Stimulated activated CD4-positive, alpha-beta T cell treated with anti-CD3 and anti-CD28 coated beads, Interleukin-15, amount 100 ng/mL, for 48 hours (primary cell): ENCODE measurements around the gene ATN1.
A peak's percentile ranks its signal among the peaks of the same experiment; 100 is the strongest.
"Not testable (repeated sequence)": the region's sequence is repeated elsewhere in the genome, so short reads cannot be mapped to it uniquely, and the experiment has no call there.

Experiments
- DNase-seq, 2 donors: peaks; one replicate each; pipeline ENCODE4 v3.0.0-alpha.2; 2020; ENCODE audit warnings: low read depth in 2 of 2

ATN1 gene, protein sequence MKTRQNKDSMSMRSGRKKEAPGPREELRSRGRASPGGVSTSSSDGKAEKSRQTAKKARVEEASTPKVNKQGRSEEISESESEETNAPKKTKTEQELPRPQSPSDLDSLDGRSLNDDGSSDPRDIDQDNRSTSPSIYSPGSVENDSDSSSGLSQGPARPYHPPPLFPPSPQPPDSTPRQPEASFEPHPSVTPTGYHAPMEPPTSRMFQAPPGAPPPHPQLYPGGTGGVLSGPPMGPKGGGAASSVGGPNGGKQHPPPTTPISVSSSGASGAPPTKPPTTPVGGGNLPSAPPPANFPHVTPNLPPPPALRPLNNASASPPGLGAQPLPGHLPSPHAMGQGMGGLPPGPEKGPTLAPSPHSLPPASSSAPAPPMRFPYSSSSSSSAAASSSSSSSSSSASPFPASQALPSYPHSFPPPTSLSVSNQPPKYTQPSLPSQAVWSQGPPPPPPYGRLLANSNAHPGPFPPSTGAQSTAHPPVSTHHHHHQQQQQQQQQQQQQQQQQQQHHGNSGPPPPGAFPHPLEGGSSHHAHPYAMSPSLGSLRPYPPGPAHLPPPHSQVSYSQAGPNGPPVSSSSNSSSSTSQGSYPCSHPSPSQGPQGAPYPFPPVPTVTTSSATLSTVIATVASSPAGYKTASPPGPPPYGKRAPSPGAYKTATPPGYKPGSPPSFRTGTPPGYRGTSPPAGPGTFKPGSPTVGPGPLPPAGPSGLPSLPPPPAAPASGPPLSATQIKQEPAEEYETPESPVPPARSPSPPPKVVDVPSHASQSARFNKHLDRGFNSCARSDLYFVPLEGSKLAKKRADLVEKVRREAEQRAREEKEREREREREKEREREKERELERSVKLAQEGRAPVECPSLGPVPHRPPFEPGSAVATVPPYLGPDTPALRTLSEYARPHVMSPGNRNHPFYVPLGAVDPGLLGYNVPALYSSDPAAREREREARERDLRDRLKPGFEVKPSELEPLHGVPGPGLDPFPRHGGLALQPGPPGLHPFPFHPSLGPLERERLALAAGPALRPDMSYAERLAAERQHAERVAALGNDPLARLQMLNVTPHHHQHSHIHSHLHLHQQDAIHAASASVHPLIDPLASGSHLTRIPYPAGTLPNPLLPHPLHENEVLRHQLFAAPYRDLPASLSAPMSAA (N-terminal part only)

DNA sequence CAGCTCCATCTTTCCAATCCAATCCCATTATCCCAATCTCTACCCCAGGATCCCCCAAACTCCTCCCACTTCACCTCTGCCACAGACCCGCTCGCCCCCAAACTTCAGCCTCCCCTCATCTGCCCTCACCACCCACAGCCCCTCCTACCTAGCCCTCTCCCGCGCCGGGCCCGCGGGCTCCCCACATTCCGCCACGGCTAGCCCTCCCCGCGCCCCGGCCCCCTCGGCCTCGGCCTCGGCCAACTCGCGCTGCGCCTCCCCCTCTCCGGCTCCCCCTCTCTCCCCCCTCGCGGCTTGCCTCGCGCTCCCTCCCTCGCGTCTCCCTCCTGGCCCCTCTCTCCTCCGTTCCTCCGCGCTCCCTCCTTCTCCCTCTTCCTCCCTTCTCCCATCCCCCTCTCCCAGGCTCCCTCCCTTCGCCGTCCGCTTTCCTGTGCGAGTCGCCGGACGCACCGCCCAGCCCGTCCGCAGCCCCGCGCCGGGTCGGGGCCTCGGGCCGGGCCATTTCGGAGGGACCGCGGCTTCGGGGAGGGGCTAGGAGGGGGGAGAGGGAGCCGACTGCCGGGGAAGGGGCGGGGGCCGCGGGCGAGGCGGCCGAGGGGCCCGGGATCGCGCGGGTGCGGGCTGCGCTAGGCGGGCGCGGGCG lies at the start of gene ATN1:
Gene ATN1 (plus strand): TSS at position 581 of the 643 bp plus-strand sequence. CDS start 6,043 bp downstream, outside the sequence.
- no peak for DNase-seq

DNA sequence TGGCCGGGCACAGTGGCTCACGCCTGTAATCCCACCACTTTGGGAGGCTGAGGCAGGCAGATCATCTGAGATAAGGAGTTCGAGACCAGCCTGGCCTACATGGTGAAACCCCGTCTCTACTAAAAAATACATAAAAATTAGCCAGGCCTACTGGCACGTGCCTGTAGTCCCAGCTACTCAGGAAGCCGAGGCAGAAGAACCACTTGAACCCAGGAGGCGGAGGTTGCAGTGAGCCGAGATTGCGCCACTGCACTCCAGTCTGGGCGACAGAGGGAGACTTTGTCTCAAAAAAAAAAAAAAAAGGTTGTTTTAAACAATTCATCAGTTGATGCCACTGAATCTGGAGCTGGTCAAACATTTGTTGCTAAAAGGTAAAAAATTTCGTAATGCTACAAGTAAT lies 47.9 kb upstream of the ATN1 start:
- not testable (repeated sequence) for DNase-seq

DNA sequence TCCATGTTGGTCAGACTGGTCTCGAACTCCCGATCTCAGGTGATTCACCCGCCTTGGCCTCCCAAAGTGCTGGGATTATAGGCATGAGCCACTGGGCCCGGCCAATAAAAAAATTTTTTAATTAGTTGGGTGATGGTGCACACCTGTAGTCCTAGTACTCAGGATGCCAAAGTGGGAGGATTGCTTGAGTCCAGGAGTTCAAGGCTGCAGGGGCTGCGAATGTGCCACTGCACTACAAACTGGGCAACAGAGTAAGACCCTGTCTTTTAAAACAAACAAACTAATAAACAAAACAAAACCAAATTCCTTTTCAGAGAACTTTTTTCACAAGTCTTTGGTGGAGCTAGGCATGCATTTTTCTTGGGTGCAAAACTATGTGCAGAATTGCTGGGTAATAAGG lies 44.5 kb upstream of the ATN1 start:
- DNase-seq, result no peak

DNA sequence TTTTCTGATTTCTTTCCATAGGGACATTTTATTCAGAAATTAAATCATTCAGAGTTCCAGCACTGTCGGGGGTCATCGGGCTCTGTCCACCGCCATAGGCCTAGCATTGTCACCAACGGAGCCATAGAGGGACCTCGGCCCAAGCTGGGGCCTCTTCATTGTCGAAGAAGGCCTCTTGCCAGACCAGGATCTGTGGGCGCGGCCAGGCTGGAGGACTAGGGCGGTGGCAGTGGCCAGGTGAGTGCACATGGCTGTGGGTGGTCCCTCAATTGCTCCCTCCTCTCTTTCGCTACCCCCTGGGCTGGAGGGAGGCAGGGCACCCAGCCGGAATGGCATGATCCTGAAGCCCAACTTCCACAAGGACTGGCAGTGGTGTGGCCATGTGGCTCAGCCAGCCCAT lies 44.1 kb upstream of the ATN1 start:
- no peak for DNase-seq

DNA sequence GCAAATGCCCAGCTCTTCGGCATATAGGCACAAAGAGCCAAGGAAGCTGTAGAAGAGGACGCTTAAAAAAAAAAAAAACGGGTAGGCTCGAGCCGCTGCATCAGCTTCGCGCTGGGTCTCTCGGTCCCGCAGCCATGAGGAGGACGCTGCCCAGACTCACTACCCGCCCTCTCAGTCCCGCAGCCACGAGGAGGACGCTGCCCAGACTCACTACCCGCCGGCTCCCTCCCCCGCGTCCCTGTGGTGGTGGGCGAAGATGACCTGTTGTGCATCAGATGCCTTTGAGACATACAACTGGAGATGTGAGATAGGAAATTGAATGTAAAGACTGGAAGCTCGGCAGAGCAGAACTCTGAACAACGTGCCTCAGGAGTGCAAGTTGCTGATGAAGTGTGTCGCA lies 43.2 kb upstream of the ATN1 start:
- DNase-seq, result no peak

DNA sequence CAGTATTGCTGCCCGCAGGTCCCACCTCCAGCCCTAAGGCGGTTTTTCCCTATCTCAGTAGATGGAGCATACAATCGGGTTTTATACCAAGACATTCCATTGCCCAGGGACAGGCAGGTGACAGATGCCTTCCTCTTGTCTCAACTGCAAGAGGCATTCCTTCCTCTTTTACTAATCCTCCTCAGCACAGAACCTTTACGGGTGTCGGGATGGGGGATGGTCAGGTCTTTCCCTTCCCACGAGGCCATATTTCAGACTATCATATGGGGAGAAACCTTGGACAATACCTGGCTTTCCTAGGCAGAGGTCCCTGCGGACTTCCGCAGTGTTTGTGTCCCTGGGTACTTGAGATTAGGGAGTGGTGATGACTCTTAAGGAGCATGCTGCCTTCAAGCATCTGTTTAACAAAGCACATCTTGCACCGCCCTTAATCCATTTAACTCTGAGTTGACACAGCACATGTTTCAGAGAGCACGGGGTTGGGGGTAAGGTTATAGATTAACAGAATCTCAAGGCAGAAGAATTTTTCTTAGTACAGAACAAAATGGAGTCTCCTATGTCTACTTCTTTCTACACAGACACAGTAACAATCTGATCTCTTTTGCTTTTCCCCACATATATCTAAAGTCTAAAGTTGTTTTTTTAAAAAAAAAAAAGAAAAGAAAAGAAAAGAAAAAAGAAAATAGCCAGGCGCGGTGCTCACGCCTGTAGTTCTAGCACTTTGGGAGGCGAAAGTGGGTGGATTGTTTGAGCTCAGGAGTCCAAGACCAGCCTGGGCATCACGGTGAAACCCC lies 41.4 kb upstream of the ATN1 start:
- not testable (repeated sequence) for DNase-seq

DNA sequence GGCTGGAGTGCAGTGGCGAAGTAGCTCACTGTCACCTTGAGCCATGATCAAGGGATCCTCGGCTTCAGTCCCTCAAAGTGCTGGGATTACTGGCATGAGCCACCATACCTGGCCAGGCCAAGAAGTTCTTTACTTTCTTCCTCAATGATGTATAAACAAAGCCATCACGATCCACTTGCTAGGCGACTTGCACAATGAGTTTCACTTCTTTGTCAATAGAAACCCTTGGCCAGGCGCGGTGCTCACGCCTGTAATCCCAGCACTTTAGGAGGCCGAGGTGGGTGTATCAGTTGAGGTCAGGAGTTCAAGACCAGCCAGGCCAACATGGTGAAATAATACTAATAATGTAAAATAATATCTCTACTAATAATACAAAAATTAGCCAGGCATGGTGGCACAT lies 40.3 kb upstream of the ATN1 start:
- no peak for DNase-seq

DNA sequence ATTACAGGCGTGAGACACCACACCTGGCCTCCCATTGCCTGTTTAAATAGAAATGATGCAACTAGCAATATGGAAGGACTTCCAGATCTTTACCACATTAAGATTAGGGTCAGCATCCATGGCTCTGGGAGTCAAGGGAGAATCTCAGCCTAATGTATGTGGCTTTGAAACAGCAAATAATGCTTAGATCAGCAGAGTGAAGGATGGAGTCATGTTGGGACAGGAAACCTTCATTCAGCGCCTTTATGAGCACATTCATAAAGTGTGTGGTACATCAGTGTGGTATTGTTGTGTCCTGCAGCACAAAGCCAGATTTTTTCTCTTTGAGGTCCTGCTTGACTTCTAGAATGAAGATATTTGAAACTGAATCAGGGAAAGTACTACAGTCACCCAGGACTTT lies 39.4 kb upstream of the ATN1 start:
- DNase-seq, result no peak

DNA sequence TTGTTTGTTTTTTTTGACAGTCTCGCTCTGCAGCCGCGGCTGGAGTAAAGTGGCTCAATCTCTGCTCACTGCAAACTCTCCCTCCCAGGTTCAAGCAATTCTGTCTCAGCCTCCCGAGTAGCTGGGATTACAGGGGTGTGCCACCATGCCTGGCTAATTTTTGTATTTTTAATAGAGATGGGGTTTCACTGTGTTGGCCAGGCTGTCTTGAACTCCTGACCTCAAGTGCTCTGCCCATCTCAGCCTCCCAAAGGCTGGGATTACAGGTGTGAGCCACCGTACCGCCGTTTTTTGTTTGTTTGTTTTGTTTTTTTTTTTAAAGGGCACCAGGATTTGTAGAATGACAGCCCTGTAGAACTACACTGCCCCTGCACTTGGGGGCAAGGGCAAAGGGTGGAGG lies 39.0 kb upstream of the ATN1 start:
- DNase-seq, result not testable (repeated sequence)

DNA sequence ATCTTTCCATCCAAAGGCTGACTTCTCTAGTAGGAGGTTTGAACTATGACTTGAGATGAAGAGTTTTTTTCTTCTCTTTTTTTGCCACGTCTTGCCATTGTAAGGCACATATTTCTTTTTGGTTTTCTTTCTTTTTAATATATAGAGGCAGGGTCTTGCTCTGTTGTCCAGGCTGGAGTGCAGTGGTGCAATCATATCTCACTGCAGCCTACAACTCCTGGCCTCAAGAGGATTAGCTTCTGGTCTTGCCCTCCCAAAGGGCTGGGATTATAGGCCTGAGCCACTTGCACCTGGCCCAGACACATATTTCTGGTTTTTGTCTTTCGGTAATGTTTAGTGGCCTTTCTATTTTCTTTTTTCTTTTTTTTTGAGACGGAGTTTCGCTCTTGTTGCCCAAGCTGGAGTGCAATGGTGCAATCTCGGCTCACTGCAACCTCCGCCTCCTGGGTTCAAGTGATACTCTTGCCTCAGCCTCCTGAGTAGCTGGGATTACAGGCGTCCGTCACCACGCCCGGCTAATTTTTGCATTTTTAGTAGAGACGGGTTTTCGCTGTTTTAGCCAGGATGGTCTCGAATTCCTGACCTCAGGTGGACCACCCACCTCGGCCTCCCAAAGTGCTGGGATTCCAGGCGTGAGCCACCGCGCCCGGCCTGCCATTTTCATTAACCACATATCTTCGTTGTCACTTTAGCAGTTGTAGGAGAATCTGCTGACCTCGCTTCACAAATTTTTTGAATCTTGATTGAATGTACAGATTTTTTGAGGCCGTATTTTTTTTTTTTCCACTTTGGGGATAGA lies 37.8 kb upstream of the ATN1 start:
- not testable (repeated sequence) for DNase-seq

DNA sequence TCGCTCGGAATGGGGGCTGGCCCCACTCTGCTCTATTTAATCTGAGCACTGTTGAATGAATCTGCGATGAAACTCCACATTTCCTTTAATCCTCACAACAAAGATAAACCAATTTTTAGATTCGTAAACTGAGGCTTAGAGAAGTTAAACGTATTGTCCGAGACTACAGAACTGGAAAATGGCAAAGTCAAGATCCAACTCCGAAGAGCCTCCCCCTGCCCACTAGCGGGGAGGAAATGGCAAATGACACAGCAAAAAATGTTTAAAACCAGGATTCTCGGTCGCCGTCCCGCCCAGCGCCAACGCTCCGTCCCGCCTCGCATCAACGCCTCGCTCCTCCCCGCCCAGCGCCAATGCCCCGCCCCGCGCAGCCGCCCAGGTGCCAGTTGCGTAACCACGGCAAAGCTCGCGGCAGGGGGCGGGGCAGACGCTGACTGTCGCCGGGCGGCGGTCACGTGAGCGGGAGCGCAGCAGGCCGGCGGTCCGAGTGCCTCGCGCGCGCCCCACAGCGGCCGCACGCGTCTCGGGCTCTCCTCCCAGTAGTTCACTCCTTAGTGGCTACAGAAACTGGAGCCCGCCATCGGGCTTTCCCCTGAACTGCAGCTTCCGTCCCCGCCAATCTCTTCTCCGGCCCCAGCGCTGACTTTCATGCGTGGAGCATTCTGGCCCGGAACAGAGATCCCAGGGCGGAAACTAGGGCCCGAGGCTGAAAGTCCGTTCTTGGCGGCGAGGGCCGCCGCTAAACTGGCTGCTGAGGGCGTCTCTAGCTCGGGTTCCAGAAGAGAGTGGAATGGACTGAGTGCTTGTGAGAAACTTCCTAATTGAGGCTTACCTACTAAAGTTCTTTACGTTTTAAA lies 36.7 kb upstream of the ATN1 start:
- peak; percentile 97 to 99 for DNase-seq

DNA sequence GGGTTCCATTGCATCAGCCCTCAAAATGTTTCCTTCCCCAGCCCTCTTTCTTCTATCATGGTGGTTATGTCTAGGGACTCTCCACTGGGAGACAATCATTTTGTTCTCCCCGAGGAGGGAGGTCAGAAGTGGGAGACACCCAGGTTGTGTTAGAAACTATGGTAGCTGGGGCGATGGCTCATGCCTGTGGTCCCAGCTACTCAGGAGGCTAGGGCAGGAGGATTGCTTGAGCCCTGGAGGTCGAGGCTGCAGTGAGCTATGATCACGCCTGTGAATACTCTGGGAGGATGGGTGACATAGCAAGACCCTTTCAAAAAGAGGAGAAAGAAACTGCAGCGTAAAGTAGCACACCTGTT lies 36.1 kb upstream of the ATN1 start:
- no peak for DNase-seq

DNA sequence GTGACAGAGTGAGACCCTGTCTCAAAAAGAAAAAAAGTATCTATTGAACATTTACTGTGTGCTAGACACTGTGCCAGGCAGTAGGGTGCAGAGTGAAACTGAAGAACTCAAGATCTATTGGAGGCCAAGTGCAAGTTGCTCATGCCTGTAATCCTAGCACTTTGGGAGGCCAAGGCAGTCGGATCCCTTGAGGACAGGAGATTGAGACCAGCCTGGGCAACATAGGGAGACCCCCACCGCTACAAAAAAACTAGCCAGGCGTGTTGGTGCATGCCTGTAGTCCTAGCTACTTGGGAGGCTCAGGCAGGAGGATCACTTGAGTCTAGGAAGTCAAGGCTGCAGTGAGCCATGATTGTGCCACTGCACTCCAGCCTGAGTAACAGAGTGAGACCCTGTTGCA lies 35.1 kb upstream of the ATN1 start:
- not testable (repeated sequence) for DNase-seq

DNA sequence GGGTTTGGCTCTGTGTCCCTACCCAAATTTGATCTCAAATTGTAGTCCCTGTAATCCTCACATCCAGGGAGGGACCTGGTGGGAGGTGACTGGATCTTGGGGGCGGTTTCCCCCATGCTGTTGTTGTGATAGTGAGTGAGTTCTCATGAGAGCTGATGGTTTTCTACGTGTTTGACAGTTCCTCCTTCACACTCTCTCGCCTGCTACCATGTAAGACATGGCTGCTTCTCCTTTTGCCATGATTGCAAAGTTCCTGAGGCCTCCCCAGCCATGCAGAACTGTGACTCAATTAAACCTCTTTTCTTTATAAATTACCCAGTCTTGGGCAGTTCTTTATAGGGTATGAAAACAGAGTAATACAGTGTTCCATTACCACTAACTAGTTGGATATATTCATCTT lies 33.4 kb upstream of the ATN1 start:
- DNase-seq, result no peak

DNA sequence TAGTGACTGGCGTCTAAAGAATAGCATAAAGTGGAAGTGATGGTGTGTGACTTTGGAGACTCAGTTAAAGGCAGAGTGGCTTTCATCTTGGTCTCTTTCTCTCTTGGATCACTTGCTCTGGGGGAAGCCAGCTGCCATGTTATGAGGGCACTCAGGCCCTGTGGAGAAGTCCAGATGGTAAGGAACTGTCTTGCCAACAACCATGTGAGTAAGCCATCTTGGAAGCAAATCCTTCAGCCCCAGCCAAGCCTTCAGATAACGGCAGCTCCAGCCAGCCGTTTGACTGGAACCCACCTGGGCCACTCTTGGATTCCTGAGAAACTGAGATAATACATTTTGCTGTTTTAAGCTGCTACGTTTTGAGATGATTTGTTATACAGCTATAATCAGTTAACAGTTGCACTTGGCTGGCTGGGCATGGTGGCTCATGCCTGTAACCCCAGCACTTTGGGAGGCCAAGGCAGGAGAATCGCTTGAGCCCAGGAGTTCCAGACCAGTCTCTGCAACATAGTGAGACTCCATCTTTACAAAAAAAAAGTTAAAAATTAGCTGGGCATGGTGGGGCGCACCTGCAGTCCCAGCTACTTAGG lies 30.8 kb upstream of the ATN1 start:
- DNase-seq, result no peak

DNA sequence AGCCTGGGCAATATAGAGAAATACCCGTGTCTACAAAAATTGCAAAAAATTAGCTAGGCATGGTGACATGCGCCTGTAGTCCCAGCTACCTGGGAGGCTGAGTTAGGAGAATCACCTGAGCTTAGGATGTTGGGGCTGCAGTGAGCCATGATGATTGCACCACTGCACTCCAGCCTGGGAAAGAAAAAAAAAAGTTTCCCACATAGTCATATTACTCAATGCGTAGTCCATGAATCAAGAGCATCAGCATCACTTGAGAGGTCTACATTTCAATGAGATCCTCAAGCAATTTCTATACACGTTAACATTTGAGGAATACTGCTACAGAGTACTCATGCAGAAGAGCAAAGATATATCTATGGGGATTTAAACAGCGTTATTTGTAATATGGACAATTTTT lies 28.3 kb upstream of the ATN1 start:
- DNase-seq, result no peak

DNA sequence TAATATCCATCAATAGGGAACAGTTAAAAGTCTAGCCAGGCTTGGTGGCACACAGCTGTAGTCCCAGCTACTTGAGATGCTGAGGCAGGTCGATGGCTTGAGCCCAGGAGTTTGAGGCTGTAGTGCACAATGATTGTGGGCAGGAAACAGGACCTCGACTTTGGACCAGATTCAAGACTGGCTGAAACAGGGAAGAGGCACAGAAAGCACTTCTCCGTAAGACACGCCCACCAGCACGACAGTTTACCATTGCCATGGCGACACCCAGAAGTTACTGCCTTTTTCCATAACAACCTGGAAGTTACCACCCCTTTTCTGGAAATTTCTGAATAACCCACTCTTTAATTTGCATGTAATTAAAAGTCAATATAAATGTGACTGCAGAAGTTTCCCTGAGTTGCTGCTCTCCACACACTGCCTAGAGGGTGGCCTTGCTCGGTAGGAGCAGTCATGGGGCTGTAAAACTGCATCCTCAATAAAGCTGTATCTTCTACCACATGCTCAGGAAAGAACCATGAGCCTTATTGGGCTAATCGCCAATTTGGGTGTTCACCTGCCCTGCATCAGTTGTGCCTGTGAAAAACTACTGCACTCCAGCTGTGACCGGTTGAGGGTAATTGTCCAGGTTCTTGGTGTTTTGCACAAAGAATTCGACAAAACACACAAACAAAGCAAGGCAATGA lies 27.8 kb upstream of the ATN1 start:
- no peak for DNase-seq

DNA sequence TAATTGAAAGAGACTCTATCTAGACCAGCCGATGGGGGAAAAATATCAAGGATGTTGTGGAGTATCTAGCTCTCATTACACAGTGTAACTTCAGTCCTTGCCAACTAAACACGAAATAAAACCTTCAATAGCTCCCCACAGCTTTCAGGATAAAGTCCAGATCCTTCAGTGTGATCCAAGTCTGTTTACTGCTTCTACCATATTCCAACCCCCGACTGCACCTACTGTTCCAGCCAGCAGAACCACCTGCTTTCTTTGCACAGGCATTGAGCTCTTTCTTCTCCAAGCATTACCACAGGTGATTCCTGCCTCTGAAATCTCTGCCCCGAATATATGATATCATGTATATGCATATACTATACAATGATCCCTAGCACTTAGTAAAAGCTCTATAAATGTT lies 25.3 kb upstream of the ATN1 start:
- DNase-seq, result no peak
